IPS-18c (cell line): Measurements from ENCODE around the gene DPM2.
A peak's percentile ranks its signal among the peaks of the same experiment; 100 is the strongest.

Experiments used
- H3K4me3 ChIP-seq: 2 replicates; pipeline ENCODE4 v1.7.0; 2013; ENCODE audit warnings: low read depth, mild to moderate bottlenecking, low read length, moderate library complexity; ENCODE audit not compliant: insufficient read depth
- H3K9me3 ChIP-seq: one replicate; pipeline ENCODE4 v1.6.1; 2013; ENCODE audit warnings: mild to moderate bottlenecking, low read length, moderate library complexity; ENCODE audit not compliant: control insufficient read depth, insufficient read depth

DPM2 gene

GRCh38 chr9:127916720-127917581 lies 20.7 kb downstream of the DPM2 start, which contains the start of gene ST6GALNAC4:
Gene ST6GALNAC4, minus strand, starts transcription at chr9:127917041. Its CDS starts 622 bp downstream, at chr9:127916419.
- peak within 1 kb of the TSS; percentile 68 for H3K4me3 ChIP-seq
- peaks cover 2% of the 10 kb centered on the region for H3K9me3 ChIP-seq

GRCh38 chr9:127915801-127916719 lies 21.6 kb downstream of the DPM2 start:
- H3K4me3 ChIP-seq = peak overlapping the region; percentile 68
- no peaks in the 10 kb centered on the region for H3K9me3 ChIP-seq

DNA sequence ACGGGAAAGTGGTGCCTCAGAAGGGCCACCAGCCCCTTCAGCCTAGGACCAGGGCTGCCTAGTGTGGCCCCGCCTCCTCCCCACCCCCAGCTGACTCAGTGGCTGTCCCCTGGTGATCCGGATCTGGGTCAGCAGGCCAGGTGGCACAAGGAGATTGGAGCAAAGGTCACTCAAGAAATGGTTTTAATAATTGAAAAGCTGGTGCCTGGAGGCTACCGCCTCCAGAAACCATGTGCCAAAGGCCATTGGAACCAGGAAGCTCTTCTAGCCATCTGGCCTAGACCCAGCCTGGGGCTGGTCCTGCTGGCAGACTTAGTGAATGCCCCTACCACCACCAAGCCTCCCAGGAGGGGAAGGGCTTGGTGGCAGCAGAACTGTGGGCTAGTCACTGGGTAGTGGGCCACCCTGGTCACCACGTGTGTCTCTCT lies 22.3 kb downstream of the DPM2 start:
- Histone ChIP-seq H3K9me3 (no peaks in the 10 kb centered on the region), H3K4me3 (no peak overlapping the region)

GRCh38 chr9:127913682-127914081 lies 24.0 kb downstream of the DPM2 start:
- no peak overlapping the region for H3K4me3 ChIP-seq
- H3K9me3 ChIP-seq = no peaks in the 10 kb centered on the region

- no peaks in the 10 kb centered on the region for H3K9me3 ChIP-seq
- no peak overlapping the region for H3K4me3 ChIP-seq
Observed at GRCh38 chr9:127912882-127913281, 24.8 kb downstream of the DPM2 start.

DNA sequence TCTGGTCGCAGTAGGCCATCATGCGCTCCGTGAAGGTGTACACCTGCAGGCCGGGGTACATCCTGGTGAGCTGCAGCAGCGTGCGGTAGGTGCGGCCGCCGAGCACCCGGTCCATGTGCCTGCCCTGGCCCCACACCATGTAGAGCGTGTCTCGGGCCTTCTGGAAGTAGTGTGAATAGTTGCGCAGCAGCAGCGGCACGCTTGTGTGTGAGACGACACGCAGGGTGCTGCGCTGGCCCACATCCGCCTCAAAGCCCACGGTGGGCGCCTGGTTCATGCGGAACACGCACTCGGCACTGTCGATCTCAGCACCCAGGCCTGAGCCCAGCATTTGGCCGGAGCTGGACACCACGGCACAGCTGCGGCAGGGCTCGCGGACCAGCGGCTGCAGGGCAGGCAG lies 25.4 kb downstream of the DPM2 start:
- H3K9me3 ChIP-seq = no peaks in the 10 kb centered on the region
- no peak overlapping the region for H3K4me3 ChIP-seq

GRCh38 chr9:127910613-127911205 lies 26.9 kb downstream of the DPM2 start:
- H3K4me3 ChIP-seq = no peak overlapping the region
- peaks cover 4% of the 10 kb centered on the region for H3K9me3 ChIP-seq

DNA sequence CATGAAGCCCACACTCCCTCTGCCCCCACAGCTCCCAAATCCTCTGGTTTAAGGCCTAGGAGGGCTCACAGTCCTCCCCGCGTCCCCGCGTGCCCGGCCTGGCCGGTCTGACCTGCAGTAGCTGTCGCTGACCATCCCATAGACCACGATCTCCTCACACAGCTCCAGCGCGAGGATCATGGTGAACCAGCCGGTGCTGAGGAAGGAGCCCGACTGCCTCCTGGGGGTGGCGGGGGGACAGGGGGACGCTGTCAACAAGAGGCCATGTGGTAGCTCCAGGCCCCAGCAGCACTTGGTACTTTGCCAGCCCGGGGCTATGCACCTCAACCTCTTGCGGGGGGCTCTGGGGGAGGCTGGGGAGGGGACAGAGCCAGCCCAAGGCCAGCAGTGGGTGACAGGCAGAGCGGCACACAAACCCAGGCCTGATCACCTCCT lies 27.8 kb downstream of the DPM2 start:
- Histone ChIP-seq H3K9me3 (peaks cover 4% of the 10 kb centered on the region), H3K4me3 (no peak overlapping the region)

GRCh38 chr9:127908660-127908926 lies 29.1 kb downstream of the DPM2 start:
- Histone ChIP-seq H3K9me3 (peaks cover 4% of the 10 kb centered on the region), H3K4me3 (no peak overlapping the region)

- Histone ChIP-seq H3K9me3 (peaks cover 4% of the 10 kb centered on the region), H3K4me3 (no peak overlapping the region)
Observed at GRCh38 chr9:127907867-127908659, 29.6 kb downstream of the DPM2 start.

GRCh38 chr9:127905788-127906191 lies 31.9 kb downstream of the DPM2 start:
- H3K4me3 ChIP-seq = no peak overlapping the region
- H3K9me3 ChIP-seq = peaks cover 4% of the 10 kb centered on the region

DNA sequence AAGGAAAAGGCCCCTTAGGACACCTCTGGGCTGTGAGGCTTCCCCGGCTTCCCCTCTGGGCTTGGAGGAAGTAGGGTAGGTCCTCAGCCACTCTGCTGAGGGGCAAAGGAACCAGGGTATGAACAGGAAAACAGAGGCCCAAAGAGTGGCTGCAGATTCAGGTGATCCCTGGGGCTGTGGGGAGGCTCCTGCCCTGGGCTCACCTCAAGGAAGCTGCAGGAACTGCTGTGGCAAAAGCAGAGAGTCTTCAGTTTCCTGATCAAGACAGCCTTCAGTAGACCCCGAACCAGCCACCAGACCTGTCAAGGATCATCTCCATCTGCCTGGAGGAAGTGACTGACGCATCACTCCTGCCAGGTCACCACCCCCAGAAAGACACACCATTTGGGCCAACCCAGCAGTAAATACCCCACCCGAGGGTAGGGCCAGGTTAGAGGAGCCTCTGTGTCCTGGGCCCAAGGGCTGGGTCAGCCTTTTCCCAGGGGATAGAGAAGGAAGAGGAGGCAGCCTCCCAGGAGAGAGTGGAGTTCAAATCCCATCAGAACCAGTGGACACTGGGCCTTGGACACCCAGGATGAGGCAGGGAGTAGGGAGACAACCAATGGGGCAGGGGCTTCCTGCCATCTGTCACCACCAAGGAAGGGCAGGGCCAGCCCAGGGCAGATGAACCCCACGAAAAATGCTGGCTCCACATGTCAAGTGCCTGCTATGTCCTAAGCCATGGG lies 32.5 kb downstream of the DPM2 start:
- H3K4me3 ChIP-seq = no peak overlapping the region
- H3K9me3 ChIP-seq = peaks cover 4% of the 10 kb centered on the region

- H3K9me3 ChIP-seq = peaks cover 4% of the 10 kb centered on the region
- H3K4me3 ChIP-seq = no peak overlapping the region
Observed at GRCh38 chr9:127904561-127905003, 33.1 kb downstream of the DPM2 start.

GRCh38 chr9:127903557-127904475 lies 33.8 kb downstream of the DPM2 start:
- Histone ChIP-seq H3K9me3 (peaks cover 4% of the 10 kb centered on the region), H3K4me3 (no peak overlapping the region; the same call in 1 of the 2 replicates)

- H3K9me3 ChIP-seq = no peaks in the 10 kb centered on the region
Observed at GRCh38 chr9:127899128-127899943, 38.3 kb downstream of the DPM2 start, which contains the start of gene ST6GALNAC6. Gene ST6GALNAC6, minus strand, starts transcription at chr9:127899603. Its CDS starts 1,622 bp downstream, at chr9:127897981.

More at GRCh38 chr9:127899128-127899943, 38.3 kb downstream of the DPM2 start, which contains the start of gene ST6GALNAC6:
- peak within 1 kb of the TSS; percentile 81 for H3K4me3 ChIP-seq
